ENCODE results near the gene RGL2. TPM values are rescaled to one million over a fixed set of nuclear protein-coding genes. Genes with fewer than 3 reads are reported as not detected.

Gene RGL2
- polyA plus RNA-seq, 2 of the 4 experiments (the other 2 are of a cell fraction): 11.6 to 13.9 TPM

- ATAC-seq (no peak), DNase-seq (ENCODE audit: low read depth in 1 of 2, low spot score in 1 of 2) (no peak), FAIRE-seq (no peak)
- 85% methylated on average over 4 of the region's 4 CpGs for WGBS (ENCODE audit: missing lambda C conversion rate)
- POLR2A ChIA-PET: interaction anchor here (0.8 kb wide), 1 partner anchor 16 kb away, joined by 3 read pairs; the partner anchor contains the start of gene ZBTB22
- H3K4me3 ChIP-seq: no peak overlapping the region
- TF ChIP-seq SMC3 (IDR thresholded peaks at IDR 0.05) (no peak), MAX (IDR thresholded peaks at IDR 0.05) (no peak), MYC (IDR thresholded peaks at IDR 0.05; ENCODE audit: borderline replicate concordance, low read length) (no peak), POLR2A (IDR thresholded peaks at IDR 0.05; ENCODE audit: low read length) (no peak), SREBF2 (IDR thresholded peaks at IDR 0.05) (no peak), ESRRA (IDR thresholded peaks at IDR 0.05; ENCODE audit: borderline replicate concordance, low read length) (no peak), EHMT2 (IDR thresholded peaks at IDR 0.05; ENCODE audit: low read depth) (no peak), HES2 (IDR thresholded peaks at IDR 0.05) (no peak), FOSB (CRISPR knock-in tag; IDR thresholded peaks at IDR 0.05) (no peak), USF2 (IDR thresholded peaks at IDR 0.05) (no peak), BCL3 (IDR thresholded peaks at IDR 0.05) (no peak), MAZ (IDR thresholded peaks at IDR 0.05; ENCODE audit: borderline replicate concordance, low read depth, low read length) (no peak), JUNB (IDR thresholded peaks at IDR 0.05) (no peak), JUN (IDR thresholded peaks at IDR 0.05) (no peak)
- H3K4me1 ChIP-seq: no peaks in the 10 kb centered on the region
- H3K9me3 ChIP-seq: no peaks in the 10 kb centered on the region
- no peak overlapping the region for H3K4me2 ChIP-seq
- CTCF ChIA-PET: interaction anchor here (0.6 to 5.8 kb wide), 2 partner anchors 11 to 219 kb away, joined by 4 to 24 read pairs; no protein-coding TSS in a partner anchor
- no peak overlapping the region for H3K27ac ChIP-seq
Observed at GRCh38 chr6:33333666-33334065, 34.9 kb upstream of the RGL2 start.

GRCh38 chr6:33330736-33331135, 32.0 kb upstream of the RGL2 start:
- TF ChIP-seq GATA3 (IDR thresholded peaks at IDR 0.05; ENCODE audit: borderline replicate concordance) (no peak), EHMT2 (IDR thresholded peaks at IDR 0.05; ENCODE audit: low read depth) (no peak), PBX3 (IDR thresholded peaks at IDR 0.05) (no peak), ZC3H11A (IDR thresholded peaks at IDR 0.05) (no peak), HEYL (CRISPR knock-in tag; IDR thresholded peaks at IDR 0.05) (no peak)
- no peak for DNase-seq (ENCODE audit: low read depth in 1 of 2, low spot score in 1 of 2)
- 68% methylated on average over 10 of the region's 10 CpGs for WGBS (ENCODE audit: missing lambda C conversion rate)
- Histone ChIP-seq H3K4me1 (no peaks in the 10 kb centered on the region), H3K27ac (no peak overlapping the region), H3K9me3 (no peaks in the 10 kb centered on the region), H3K4me2 (no peak overlapping the region), H3K4me3 (no peak overlapping the region)
- no peak for FAIRE-seq
- CTCF ChIA-PET: no interaction called here
- no peak for ATAC-seq
- POLR2A ChIA-PET: no interaction called here

- Histone ChIP-seq H3K27ac (no peak overlapping the region), H3K4me3 (no peak overlapping the region), H3K4me2 (no peak overlapping the region), H3K4me1 (peaks cover 3% of the 10 kb centered on the region), H3K9me3 (no peaks in the 10 kb centered on the region)
- DNase-seq (ENCODE audit: low read depth in 1 of 2, low spot score in 1 of 2) (no peak), ATAC-seq (peak in 1 of 2 experiments; percentile 26; a peak in 1 of 6 replicates), FAIRE-seq (no peak)
- CTCF ChIA-PET: interaction anchor here (0.5 to 0.6 kb wide), 2 partner anchors 19 to 22 kb away, joined by 3 to 4 read pairs; no protein-coding TSS in a partner anchor
- POLR2A ChIA-PET: interaction anchor here (1.2 kb wide), 1 partner anchor 11 kb away, joined by 3 read pairs; no protein-coding TSS in a partner anchor
- WGBS (ENCODE audit: missing lambda C conversion rate): 30% methylated on average over 2 of the region's 5 CpGs
- no peak for TF ChIP-seq CHD2 (IDR thresholded peaks at IDR 0.05; ENCODE audit: low read length, partially characterized antibody)
- no peak for TF ChIP-seq PHF8 (IDR thresholded peaks at IDR 0.05; ENCODE audit: borderline replicate concordance, low read depth)
- TF ChIP-seq CTCF (IDR thresholded peaks at IDR 0.05): no peak
- no peak for TF ChIP-seq MYC (IDR thresholded peaks at IDR 0.05; ENCODE audit: borderline replicate concordance, low read length)
- TF ChIP-seq ZNF302 (CRISPR knock-in tag; IDR thresholded peaks at IDR 0.05): no peak
Observed at GRCh38 chr6:33329058-33329457, 30.3 kb upstream of the RGL2 start.

Data from A549 (cell line).